ENCODE data around the gene GOSR2. TPM values are rescaled to one million over a fixed set of nuclear protein-coding genes. Genes with fewer than 3 reads are reported as not detected.

The GOSR2 gene
- total RNA-seq, 1 experiment from 2014 or later, result 53.5 TPM

- H3K4me1 Mint-ChIP-seq, result peaks cover 21 to 27% of the 10 kb centered on the region in 2 experiments
- Histone ChIP-seq H3K9me3 (ENCODE audit: control insufficient read depth, low read depth, low read length) (no peaks in the 10 kb centered on the region), H3K23me2 (ENCODE audit: insufficient read length, low read depth, low read length, poor library complexity, severe bottlenecking) (peaks cover 2% of the 10 kb centered on the region), H3K79me1 (ENCODE audit: insufficient read depth, low read depth, low read length, poor library complexity, severe bottlenecking) (no peaks in the 10 kb centered on the region), H3K56ac (ENCODE audit: insufficient read length, low read depth, low read length) (no peak overlapping the region), H4K91ac (ENCODE audit: insufficient read length, low read depth, low read length) (no peak overlapping the region), H3K18ac (ENCODE audit: insufficient read length, low read depth, low read length) (no peak overlapping the region), H2AK5ac (ENCODE audit: insufficient read length, low read length) (no peak overlapping the region), H2AFZ (ENCODE audit: low read length) (no peak overlapping the region), H3K4me1 (ENCODE audit: insufficient read depth, low read length) (no peaks in the 10 kb centered on the region; the same call in 1 of the 2 replicates), H4K8ac (replicated peaks; ENCODE audit: insufficient read length, low read depth, low read length) (no peak overlapping the region), H3K4ac (ENCODE audit: low read depth, low read length) (no peak overlapping the region), H3K23ac (ENCODE audit: insufficient read length, low read depth, low read length) (no peak overlapping the region), H2BK15ac (ENCODE audit: low read depth, low read length) (no peak overlapping the region), H3K79me2 (ENCODE audit: insufficient read depth, low read length) (no peaks in the 10 kb centered on the region), H3T11ph (ENCODE audit: low read length) (no peak overlapping the region), H4K5ac (ENCODE audit: insufficient read length, low read depth, low read length) (no peak overlapping the region), H4K20me1 (ENCODE audit: control insufficient read depth, insufficient read depth, insufficient read length) (no peaks in the 10 kb centered on the region), H2BK120ac (ENCODE audit: low read depth, low read length, poor library complexity, severe bottlenecking) (no peak overlapping the region), H2BK20ac (ENCODE audit: low read depth, low read length, poor library complexity, severe bottlenecking) (no peak overlapping the region), H3K4me2 (ENCODE audit: insufficient read depth, insufficient read length, low read length) (no peak overlapping the region), H3K27me3 (ENCODE audit: insufficient read depth, low read length) (no peaks in the 10 kb centered on the region), H2BK12ac (ENCODE audit: insufficient read length, low read depth, low read length) (no peak overlapping the region), H3K14ac (ENCODE audit: insufficient read depth, low read length) (no peak overlapping the region), H3K9ac (ENCODE audit: extremely low read depth, insufficient read length, low read length) (no peak overlapping the region), H3K27ac (ENCODE audit: insufficient read length, low read depth, low read length) (no peak overlapping the region), H2BK5ac (ENCODE audit: insufficient read length, low read length) (no peak overlapping the region)
- H3K9me3 Mint-ChIP-seq, result no peaks in the 10 kb centered on the region; a peak in 1 of 5 replicates
- no CpG with 5 or more reads among the region's 11 CpGs for WGBS (ENCODE audit: extremely low coverage, insufficient read length, low lambda C conversion rate)
- DNase-seq, result no peak
- no peak overlapping the region for H3K27ac Mint-ChIP-seq
- TF ChIP-seq CTCF (conservative IDR thresholded peaks at IDR 0.05), result no peak
- peaks cover 0 to 11% (median 7%) of the 10 kb centered on the region in 3 experiments; a peak in 2 of 7 replicates for H3K36me3 Mint-ChIP-seq (ENCODE audit: insufficient read depth in 1 of 3, low read depth in 3 of 3)
- peaks cover 19% of the 10 kb centered on the region for H3K27me3 Mint-ChIP-seq (ENCODE audit: low read depth)
- no peak overlapping the region for H3K4me3 Mint-ChIP-seq
These were observed 26.6 kb downstream of the GOSR2 start for GRCh38 chr17:46949291-46950174.

All from H9 (cell line).